HTR-8/SVneo (cell line): ENCODE results near the gene VSIG10.
"Not testable (repeated sequence)": the region's sequence is repeated elsewhere in the genome, so short reads cannot be mapped to it uniquely, and the experiment has no call there.

Experiments
- DNase-seq: peaks from one replicate; pipeline ENCODE4 v3.0.0; 2011; ENCODE audit warnings: low spot score, mixed read lengths; ENCODE audit not compliant: insufficient read length
- FAIRE-seq: peaks from 2 replicates; lab custom pipeline; 2011; peaks lifted over from hg19 to GRCh38; lab: Jason Lieb, UNC

Gene VSIG10, protein sequence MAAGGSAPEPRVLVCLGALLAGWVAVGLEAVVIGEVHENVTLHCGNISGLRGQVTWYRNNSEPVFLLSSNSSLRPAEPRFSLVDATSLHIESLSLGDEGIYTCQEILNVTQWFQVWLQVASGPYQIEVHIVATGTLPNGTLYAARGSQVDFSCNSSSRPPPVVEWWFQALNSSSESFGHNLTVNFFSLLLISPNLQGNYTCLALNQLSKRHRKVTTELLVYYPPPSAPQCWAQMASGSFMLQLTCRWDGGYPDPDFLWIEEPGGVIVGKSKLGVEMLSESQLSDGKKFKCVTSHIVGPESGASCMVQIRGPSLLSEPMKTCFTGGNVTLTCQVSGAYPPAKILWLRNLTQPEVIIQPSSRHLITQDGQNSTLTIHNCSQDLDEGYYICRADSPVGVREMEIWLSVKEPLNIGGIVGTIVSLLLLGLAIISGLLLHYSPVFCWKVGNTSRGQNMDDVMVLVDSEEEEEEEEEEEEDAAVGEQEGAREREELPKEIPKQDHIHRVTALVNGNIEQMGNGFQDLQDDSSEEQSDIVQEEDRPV

DNA sequence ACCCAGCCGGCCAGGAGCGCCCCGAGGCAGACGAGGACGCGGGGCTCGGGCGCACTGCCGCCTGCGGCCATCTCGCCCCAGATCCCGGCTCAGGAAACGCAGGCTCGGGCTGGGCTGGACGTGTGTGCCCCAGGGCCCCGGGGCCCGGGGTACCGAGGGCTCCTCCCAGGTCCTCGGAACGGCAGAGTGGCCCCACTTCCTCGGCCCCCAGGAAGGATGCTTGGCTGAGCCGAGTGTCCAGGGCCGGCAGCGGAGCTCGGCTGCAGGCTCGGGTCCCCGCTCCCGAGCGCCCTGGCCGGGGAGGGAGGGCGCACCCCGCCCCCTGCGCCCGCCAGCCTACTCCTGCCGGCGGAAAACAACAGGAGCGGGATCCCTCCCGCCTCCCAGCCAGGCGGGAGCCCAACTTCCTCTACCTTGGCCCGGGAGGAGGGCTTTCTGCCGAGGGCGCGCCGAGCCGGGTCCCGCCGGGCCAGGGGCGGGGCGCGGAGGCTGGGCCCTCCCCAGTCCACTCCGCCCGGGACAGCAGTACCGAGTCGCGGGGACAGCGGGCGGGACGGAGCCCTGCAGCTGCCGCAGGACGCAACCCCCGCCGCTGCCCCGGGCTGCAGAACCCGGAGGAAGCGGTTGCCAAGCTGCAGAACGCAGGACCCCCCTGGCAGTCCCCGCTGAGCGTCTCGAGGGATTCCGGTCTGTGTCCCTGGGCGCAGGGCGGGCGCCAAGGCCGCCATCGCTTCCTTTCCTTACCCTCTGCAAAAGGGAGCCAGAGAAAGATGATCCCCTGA lies at the start of gene VSIG10:
Gene VSIG10 (minus strand): TSS at position 411 of the 782 bp plus-strand sequence. CDS start 340 bp downstream, at position 71.
- peak; percentile 66 for DNase-seq
- FAIRE-seq: no peak

GRCh38 chr12:118151755-118152154 lies 47.9 kb upstream of the VSIG10 start:
- FAIRE-seq (no peak), DNase-seq (no peak)

DNA sequence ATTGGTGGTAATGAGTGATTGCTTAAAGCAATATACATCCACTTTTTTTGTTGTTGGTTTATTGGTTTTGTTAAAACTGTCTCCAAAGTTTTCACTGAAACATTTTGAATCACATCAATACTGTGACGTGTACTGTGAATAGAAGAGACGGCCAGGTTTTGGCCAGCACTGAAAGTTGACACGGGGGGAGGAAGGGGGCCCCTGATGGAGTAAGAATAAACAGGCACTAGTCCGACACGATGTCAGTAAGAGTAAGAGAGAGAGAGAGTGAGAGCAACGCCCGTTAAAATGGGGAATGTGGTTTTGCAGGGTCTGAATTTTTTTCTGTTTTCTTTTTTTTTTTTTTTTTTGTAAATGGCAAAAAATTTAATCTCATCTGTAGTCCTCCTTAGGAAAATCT lies 46.8 kb upstream of the VSIG10 start:
- DNase-seq (no peak), FAIRE-seq (no peak)

GRCh38 chr12:118148287-118148686 lies 44.5 kb upstream of the VSIG10 start:
- FAIRE-seq (no peak), DNase-seq (no peak)

DNA sequence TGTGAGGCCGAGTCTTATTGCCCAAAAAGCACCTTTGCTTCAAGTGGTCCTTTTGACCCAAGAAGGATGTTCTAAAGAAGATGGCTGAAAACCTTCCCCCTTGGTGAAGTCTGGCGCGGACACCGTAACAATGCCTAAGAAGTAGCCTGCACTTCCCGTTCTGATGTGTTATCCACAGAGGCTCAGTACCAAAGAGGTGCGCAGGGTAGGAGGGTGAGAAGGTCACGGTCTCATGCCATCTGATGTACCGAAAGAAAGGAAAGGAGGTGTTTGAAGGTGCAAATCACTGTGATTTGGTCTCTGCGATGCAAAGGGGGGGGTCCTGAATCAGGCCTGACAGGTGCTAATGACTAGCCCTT lies 42.0 kb upstream of the VSIG10 start:
- no peak for FAIRE-seq
- no peak for DNase-seq

GRCh38 chr12:118145113-118145797 lies 41.4 kb upstream of the VSIG10 start:
- no peak for FAIRE-seq
- DNase-seq: no peak

DNA sequence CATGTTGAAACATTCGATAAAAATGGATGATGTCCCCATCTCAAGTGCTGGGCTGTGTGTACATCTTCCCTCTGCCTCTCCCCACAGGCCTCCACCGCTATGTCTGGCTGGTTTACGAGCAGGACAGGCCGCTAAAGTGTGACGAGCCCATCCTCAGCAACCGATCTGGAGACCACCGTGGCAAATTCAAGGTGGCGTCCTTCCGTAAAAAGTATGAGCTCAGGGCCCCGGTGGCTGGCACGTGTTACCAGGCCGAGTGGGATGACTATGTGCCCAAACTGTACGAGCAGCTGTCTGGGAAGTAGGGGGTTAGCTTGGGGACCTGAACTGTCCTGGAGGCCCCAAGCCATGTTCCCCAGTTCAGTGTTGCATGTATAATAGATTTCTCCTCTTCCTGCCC lies 40.7 kb upstream of the VSIG10 start:
- DNase-seq (no peak), FAIRE-seq (no peak)

GRCh38 chr12:118140825-118141224 lies 37.0 kb upstream of the VSIG10 start:
- FAIRE-seq: no peak

DNA sequence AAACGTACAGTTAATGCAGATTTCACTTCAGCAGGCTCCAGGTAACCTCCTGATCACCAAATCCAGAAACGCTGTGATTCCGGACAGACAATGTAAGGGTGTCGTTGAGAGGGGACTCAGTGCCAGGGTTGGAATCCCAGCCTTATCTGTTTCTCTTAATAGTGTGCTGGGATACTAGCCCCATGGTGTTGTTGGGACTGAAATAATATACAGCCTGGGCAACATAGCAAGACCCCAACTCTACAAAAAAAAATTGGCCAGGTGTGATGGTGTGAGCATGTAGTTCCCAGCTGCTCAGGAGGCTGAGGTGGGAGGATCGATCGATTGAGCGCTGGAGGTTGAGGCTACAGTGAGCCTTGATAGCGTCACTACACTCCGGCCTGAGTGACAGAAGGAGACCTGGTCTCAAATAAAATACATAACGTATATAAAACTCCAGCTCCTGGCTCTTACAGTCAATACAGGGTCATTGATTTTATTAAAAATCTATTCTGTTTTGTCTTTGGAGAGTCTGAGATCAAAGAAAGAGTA lies 33.4 kb upstream of the VSIG10 start:
- DNase-seq (no peak), FAIRE-seq (no peak)

More at GRCh38 chr12:118140825-118141224, 37.0 kb upstream of the VSIG10 start:
- no peak for DNase-seq

DNA sequence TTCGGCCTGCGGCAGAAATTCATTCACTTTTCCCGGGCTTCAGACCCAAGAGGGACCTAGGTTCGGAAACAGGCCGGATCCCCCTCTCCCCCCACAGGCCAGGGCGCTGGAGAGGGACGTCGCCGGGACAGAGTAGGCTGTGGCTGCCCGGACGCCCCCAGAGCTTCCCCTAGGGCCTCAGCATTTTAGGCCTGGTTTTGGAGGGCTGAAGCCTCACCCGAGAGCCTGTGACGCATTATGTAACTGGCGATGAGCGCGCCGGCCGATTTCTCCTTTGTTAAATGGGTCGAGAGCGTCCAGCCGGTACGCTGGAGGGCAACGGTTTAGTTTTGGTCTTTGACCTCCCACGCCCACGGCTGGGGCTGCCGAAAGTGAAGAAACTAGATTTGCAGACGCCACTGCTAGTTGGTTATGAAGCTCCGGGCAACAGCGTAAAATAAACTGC lies 32.8 kb upstream of the VSIG10 start:
- DNase-seq (peak; percentile 17), FAIRE-seq (no peak)

- DNase-seq (peak; percentile 97), FAIRE-seq (peak; percentile 96)
Measured at GRCh38 chr12:118135788-118136558, 32.2 kb upstream of the VSIG10 start, which contains the start of gene PEBP1. Gene PEBP1 (plus strand): TSS chr12:118136124. CDS start chr12:118136210, 86 bp downstream.

DNA sequence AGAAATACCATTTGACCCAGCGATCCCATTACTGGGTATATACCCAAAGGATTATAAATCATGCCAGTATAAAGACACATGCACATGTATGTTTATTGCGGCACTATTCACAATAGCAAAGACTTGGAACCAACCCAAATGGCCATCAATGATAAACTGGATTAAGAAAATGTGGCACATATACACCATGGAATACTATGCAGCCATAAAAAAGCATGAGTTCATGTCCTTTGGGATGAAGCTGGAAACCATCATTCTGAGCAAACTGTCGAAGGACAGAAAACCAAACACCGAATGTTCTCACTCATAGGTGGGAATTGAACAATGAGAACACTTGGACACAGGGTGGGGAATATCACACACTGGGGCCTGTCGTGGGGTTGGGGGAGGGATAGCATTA lies 25.6 kb upstream of the VSIG10 start:
- not testable (repeated sequence) for FAIRE-seq, DNase-seq

GRCh38 chr12:118127867-118128266 lies 24.1 kb upstream of the VSIG10 start:
- FAIRE-seq: no peak
- no peak for DNase-seq

- FAIRE-seq (no peak), DNase-seq (no peak)
Measured at GRCh38 chr12:118126119-118126757, 22.4 kb upstream of the VSIG10 start.

DNA sequence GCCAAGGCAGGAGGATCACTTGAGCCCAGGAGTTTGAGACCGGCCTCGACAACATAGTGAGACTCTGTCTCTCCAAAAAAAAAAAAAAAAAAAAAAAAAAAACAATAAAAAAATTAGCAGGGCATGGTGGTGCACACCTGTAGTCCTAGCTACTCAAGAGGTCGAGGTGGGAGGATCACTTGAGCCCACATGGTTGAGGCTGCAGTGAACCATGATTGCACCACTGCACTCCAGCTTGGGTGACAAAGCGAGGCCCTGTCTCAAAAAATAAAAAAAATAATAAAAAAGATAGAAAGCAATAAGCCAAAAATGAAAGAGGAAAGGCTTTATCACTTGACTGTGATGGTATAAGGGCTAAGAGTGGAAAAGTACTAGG lies 21.9 kb upstream of the VSIG10 start:
- DNase-seq (no peak), FAIRE-seq (no peak)

GRCh38 chr12:118124333-118124874 lies 20.6 kb upstream of the VSIG10 start:
- no peak for DNase-seq
- FAIRE-seq: no peak

GRCh38 chr12:118122264-118122663 lies 18.5 kb upstream of the VSIG10 start:
- FAIRE-seq (no peak), DNase-seq (no peak)

DNA sequence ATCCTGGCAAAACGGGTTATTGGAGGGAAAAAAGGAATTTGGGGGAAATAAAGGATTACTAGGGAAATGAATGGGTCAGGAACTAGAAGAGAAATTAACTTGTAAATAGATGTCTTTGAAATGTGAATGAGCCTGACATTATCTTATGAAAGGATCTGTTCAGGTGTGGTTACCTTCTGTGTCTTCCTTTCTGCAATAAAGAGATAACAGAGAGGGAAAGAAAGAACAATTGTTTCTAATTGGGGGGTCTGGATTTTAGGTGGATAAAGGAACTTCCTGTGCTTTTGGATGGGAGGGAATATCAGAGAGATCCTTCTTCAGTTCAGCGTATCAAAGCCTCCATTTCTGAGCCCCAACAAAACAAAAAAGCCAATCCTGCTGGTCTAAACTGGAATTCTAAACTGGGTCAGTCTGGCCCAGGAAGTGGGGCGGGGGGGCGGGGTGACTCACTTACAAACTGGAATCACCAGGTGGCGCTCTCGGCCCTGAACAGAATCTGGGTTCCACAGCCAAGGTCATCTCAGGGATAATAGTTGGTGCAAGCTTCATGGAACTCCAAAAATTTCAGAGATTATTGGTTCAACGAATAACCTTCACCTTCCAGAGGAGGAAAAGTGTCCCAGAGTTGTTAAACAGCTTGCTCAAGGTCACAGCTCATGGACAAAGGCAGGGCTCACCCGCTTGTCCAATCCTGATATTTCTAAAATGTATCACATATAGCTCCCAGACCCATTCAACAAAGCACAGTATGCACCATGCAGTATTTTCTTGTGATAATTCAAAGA lies 17.0 kb upstream of the VSIG10 start:
- FAIRE-seq (no peak), DNase-seq (peak; percentile 89)
